Measurements from ENCODE around the gene CLCN5. TPM values are rescaled to one million over a fixed set of nuclear protein-coding genes. Genes with fewer than 3 reads are reported as not detected.

Gene CLCN5
- total and polyA plus RNA-seq, 3 donors from 2014 or later: 6.8 to 22.1 (median 20.5) TPM

DNA sequence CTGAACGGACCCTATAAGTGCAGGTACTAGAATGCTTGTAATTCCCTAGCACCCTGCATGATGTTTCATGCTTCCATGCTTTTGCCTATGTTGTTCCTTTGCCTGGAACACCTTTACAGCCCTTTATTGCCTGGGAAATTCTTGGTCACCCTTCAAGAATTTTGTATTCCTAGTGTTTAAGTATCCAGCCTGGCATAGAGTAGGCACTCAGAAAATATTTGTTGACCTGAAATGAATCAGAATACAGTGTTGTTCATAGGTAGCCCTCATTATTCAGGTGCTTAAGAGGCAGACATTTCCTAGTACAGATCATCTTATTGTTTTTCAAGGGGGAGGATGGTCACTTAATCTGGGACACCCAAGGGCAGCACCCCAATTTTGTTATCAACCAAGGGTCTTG, 203.1 kb downstream of the CLCN5 start:
- Histone ChIP-seq H3K27ac (no peak overlapping the region), H3K4me1 (no peaks in the 10 kb centered on the region), H3K4me3 (no peak overlapping the region), H3K27me3 (no peaks in the 10 kb centered on the region), H3K36me3 (ENCODE audit: low read depth, missing control alignments) (no peaks in the 10 kb centered on the region), H3K9me3 (no peaks in the 10 kb centered on the region)
- TF ChIP-seq, protein P1, sequence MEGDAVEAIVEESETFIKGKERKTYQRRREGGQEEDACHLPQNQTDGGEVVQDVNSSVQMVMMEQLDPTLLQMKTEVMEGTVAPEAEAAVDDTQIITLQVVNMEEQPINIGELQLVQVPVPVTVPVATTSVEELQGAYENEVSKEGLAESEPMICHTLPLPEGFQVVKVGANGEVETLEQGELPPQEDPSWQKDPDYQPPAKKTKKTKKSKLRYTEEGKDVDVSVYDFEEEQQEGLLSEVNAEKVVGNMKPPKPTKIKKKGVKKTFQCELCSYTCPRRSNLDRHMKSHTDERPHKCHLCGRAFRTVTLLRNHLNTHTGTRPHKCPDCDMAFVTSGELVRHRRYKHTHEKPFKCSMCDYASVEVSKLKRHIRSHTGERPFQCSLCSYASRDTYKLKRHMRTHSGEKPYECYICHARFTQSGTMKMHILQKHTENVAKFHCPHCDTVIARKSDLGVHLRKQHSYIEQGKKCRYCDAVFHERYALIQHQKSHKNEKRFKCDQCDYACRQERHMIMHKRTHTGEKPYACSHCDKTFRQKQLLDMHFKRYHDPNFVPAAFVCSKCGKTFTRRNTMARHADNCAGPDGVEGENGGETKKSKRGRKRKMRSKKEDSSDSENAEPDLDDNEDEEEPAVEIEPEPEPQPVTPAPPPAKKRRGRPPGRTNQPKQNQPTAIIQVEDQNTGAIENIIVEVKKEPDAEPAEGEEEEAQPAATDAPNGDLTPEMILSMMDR (IDR thresholded peaks at IDR 0.05): no peak
- no peak for TF ChIP-seq POLR2A (IDR thresholded peaks at IDR 0.05)
- intact Hi-C loops (cut with DNase I; ENCODE audit: low total_unique reads): no loop called here
- WGBS, 2 donors: 100% methylated on average over 1 of the region's 1 CpG
- DNase-seq: no peak

DNA sequence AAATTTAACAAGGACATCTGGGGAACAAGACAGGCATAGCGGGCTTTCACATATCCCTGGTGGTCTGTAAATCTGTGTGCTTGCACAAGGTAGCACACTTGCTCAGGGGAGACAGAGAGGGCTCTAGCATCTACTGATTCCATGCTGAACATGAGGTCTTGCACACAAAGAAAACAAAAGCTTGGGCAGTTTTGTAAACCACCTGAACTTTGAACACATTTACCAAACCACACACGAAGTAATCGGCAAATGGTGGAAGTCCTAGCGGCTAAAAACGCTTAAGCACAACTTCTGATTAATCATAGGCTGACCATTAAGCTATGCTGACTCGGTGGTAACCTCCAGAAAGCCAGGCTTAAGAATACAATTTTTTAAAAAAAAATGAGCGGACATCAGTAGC, 225.6 kb downstream of the CLCN5 start:
- Histone ChIP-seq H3K4me3 (no peak overlapping the region), H3K27ac (no peak overlapping the region), H3K36me3 (ENCODE audit: low read depth, missing control alignments) (no peaks in the 10 kb centered on the region), H3K27me3 (no peaks in the 10 kb centered on the region), H3K4me1 (no peaks in the 10 kb centered on the region), H3K9me3 (no peaks in the 10 kb centered on the region)
- DNase-seq: no peak
- TF ChIP-seq, protein P1 (IDR thresholded peaks at IDR 0.05): no peak
- no peak for TF ChIP-seq POLR2A (IDR thresholded peaks at IDR 0.05)
- intact Hi-C loops (cut with DNase I; ENCODE audit: low total_unique reads): no loop called here
- 77 to 81% methylated on average over 7 of the region's 7 CpGs for WGBS, 2 donors

MicroRNAs within 50 kb of the gene (microRNA counts, 767-probe panel; counts per million panel counts)
- microRNA hsa-miR-188-3p: 0 to 152 counts per million in 2 donors
- microRNA hsa-miR-188-5p: 0 to 152 counts per million in 2 donors
- microRNA hsa-miR-362-3p: 0 to 152 counts per million in 2 donors
- microRNA hsa-miR-362-5p: 152 to 2,311 counts per million in 2 donors
- microRNA hsa-miR-500a-5p+hsa-miR-501-5p: 0 to 152 counts per million in 2 donors
- 0 to 152 counts per million in 2 donors for microRNA hsa-miR-500b
- microRNA hsa-miR-501-3p: 0 to 152 counts per million in 2 donors
- microRNA hsa-miR-502-3p: 0 to 152 counts per million in 2 donors
- microRNA hsa-miR-502-5p: 0 to 152 counts per million in 2 donors
- microRNA hsa-miR-532-3p: 0 to 152 counts per million in 2 donors
- 4,196 to 5,862 counts per million in 2 donors for microRNA hsa-miR-532-5p
- microRNA hsa-miR-660-5p: 152 to 3,183 counts per million in 2 donors

Small RNA genes within 50 kb of the gene (microRNA-seq; reads per million reads assigned to microRNA genes)
- gene MIR188 (ENCODE audit: borderline number of aligned reads in 2 of 2, borderline replicate concordance in 1 of 2) (84.8 to 135 reads per million in 2 donors), gene MIR362 (ENCODE audit: borderline number of aligned reads in 2 of 2, borderline replicate concordance in 1 of 2) (114 to 175 reads per million in 2 donors), gene MIR500A (ENCODE audit: borderline number of aligned reads in 2 of 2, borderline replicate concordance in 1 of 2) (38.2 to 42.1 reads per million in 2 donors), gene MIR500B (ENCODE audit: borderline number of aligned reads in 2 of 2, borderline replicate concordance in 1 of 2) (1.4 reads per million in 2 donors), gene MIR501 (ENCODE audit: borderline number of aligned reads in 2 of 2, borderline replicate concordance in 1 of 2) (299 to 309 reads per million in 2 donors), gene MIR502 (ENCODE audit: borderline number of aligned reads in 2 of 2, borderline replicate concordance in 1 of 2) (104 to 123 reads per million in 2 donors), gene MIR532 (ENCODE audit: borderline number of aligned reads in 2 of 2, borderline replicate concordance in 1 of 2) (1,234 to 1,531 reads per million in 2 donors), gene MIR660 (ENCODE audit: borderline number of aligned reads in 2 of 2, borderline replicate concordance in 1 of 2) (277 to 421 reads per million in 2 donors)

Small RNA genes within 50 kb of the gene (small RNA-seq; reads per million reads assigned to genes)
- gene MIR188: 0 reads per million in 2 donors
- 2.4 to 3.4 reads per million in 2 donors for gene MIR362
- 15.1 to 22.2 reads per million in 2 donors for gene MIR500A
- 0.27 to 0.66 reads per million in 2 donors for gene MIR500B
- 14.0 to 18.7 reads per million in 2 donors for gene MIR501
- 0 to 0.19 reads per million in 2 donors for gene MIR502
- gene MIR532: 38.3 to 69.9 reads per million in 2 donors
- 3.4 to 3.5 reads per million in 2 donors for gene MIR660
- gene RNU6-421P: 0 reads per million in 2 donors

Other genes with a start within 250 kb of the CLCN5 start
- gene PAGE1, start 226.6 kb upstream of the CLCN5 start, total RNA-seq: 10 to 100 TPM; 11.9 to 28.5 TPM
- 17.4 TPM for gene PAGE1, start 226.6 kb upstream of the CLCN5 start, polyA plus RNA-seq (ENCODE audit: insufficient read depth, low read depth, low replicate concordance)
- gene PAGE4, start 93.3 kb upstream of the CLCN5 start, total RNA-seq: 1 to 10 TPM in 1 of 2 donors, under 1 TPM in 1; 0.94 to 1.8 TPM
- gene PAGE4, start 93.3 kb upstream of the CLCN5 start, polyA plus RNA-seq (ENCODE audit: insufficient read depth, low read depth, low replicate concordance): 31.7 TPM
- 1 to 10 TPM; 2.4 to 4.3 TPM for gene USP27X, start 43.1 kb upstream of the CLCN5 start, total RNA-seq
- gene USP27X, start 43.1 kb upstream of the CLCN5 start, polyA plus RNA-seq (ENCODE audit: insufficient read depth, low read depth, low replicate concordance): 3.6 TPM